ENCODE data around the gene MPC1L.

The MPC1L gene

DNA sequence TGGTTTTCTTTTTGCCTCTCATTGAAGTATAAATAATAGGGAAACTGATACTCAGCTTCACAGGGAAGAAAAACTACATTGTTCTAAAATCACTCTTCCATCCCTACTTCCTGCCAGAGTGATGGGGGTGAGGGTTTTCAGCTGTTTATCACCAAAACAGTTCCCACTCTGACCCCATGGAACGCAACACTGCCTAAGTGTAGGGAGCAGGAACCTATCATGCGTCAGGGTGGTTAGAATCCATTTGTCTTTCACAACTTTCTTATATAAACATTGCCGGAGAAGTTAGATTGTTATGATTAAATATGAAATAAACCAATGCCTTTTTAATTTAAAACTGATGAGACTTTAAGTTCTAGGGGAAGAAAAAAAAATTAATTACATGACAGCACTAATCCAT lies 15.8 kb upstream of the MPC1L start:
- Mint-ChIP-seq H3K36me3 (no peaks in the 10 kb centered on the region), H3K4me1 (ENCODE audit: low read depth) (no peaks in the 10 kb centered on the region), H3K4me3 (no peak overlapping the region), H3K9me3 (ENCODE audit: low read depth) (no peaks in the 10 kb centered on the region), H3K27me3 (no peaks in the 10 kb centered on the region), H3K27ac (no peak overlapping the region)

DNA sequence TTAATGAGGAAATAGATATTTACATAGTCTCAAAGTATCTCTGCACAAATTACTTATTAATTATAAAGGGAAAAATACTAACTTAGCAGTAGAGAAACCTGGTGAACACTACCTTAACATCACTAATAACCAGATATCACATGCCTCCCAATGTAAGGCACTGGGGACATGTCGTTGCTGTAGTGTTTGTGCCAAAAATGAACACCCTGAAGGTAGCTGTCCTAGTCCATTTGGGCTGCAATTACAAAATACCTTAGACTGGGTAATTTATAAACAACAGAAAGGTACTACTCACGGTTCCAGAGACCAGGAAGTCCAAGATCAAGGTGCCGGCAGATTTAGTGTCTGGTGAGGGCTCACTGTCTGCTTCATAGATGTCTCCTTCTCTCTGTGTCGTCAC lies 10.7 kb upstream of the MPC1L start:
- no peaks in the 10 kb centered on the region for H3K27me3 Mint-ChIP-seq
- H3K27ac Mint-ChIP-seq: no peak overlapping the region
- no peaks in the 10 kb centered on the region for H3K9me3 Mint-ChIP-seq (ENCODE audit: low read depth)
- no peaks in the 10 kb centered on the region for H3K4me1 Mint-ChIP-seq (ENCODE audit: low read depth)
- no peak overlapping the region for H3K4me3 Mint-ChIP-seq
- no peaks in the 10 kb centered on the region for H3K36me3 Mint-ChIP-seq

DNA sequence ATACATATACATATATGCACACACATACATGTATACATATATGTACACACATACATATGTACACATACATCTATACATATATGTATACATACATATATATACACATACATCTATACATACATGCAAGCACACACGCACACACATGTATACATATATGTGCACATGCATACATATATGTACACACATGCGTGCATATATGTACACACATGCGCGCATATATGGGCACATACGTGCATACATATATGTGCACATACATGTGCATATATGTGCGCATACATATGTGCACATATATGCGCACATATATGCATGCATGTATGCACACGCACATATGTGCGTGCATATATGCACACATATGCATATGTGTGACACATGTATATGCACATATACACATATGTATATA lies 7.3 kb upstream of the MPC1L start:
- Mint-ChIP-seq H3K27me3 (no peaks in the 10 kb centered on the region), H3K4me1 (ENCODE audit: low read depth) (no peaks in the 10 kb centered on the region), H3K36me3 (no peaks in the 10 kb centered on the region), H3K4me3 (no peak overlapping the region), H3K27ac (no peak overlapping the region), H3K9me3 (ENCODE audit: low read depth) (no peaks in the 10 kb centered on the region)

DNA sequence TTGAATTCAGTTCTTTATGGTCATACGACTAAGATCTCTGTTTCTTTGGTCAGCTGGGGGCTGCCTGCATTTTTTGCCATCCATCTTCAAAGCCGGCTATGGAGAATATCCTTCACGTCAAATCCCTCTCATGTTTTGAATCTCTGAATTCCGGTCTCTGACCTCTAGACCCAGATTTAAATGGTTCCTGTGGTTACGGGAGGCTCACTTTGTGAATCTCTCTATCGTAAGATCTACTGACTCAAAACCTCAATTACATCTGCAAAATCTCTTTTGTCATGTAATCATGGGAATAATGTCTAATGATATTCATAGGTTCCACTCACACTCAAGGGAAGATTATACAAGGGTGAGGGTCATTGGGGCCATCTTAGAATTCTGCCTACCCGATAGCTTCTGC lies 5.7 kb upstream of the MPC1L start:
- Mint-ChIP-seq H3K36me3 (no peaks in the 10 kb centered on the region), H3K4me1 (ENCODE audit: low read depth) (no peaks in the 10 kb centered on the region), H3K9me3 (ENCODE audit: low read depth) (no peaks in the 10 kb centered on the region), H3K4me3 (no peak overlapping the region), H3K27me3 (no peaks in the 10 kb centered on the region), H3K27ac (no peak overlapping the region)

DNA sequence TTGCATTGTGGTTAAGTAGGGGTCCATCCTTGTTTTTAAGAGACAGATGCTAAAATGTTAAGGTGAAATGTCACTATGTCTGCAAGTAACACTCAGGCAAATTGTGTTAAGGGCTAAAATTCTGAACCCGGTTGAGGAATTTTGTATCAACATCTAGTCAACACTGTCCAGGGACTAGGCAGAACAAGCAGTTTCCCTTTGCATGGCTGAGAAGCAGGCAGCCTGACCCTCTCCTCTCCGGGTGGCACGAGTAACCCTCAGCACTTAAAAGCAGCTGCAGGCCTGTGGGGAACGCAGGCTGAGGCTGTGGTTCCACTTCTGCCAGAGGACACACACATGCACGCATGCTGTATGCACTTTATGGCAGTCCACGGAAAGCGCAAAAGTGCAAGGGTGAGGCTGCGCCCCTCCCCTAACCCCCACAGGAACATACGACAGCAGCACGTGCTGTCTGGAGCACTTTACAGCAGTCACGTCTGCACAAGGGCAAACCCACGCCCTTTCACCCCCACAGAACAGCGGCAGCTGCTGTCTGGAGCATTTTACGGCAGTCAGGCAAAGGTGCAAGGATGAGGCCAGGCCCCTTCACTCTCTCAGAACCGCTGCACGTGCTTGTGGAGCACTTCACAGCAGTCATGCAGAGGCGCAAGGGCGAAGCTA lies 619 bp upstream of the MPC1L start:
- Mint-ChIP-seq H3K27ac (no peak overlapping the region), H3K36me3 (no peaks in the 10 kb centered on the region), H3K9me3 (ENCODE audit: low read depth) (no peaks in the 10 kb centered on the region), H3K27me3 (no peaks in the 10 kb centered on the region), H3K4me1 (ENCODE audit: low read depth) (no peaks in the 10 kb centered on the region), H3K4me3 (no peak overlapping the region)

DNA sequence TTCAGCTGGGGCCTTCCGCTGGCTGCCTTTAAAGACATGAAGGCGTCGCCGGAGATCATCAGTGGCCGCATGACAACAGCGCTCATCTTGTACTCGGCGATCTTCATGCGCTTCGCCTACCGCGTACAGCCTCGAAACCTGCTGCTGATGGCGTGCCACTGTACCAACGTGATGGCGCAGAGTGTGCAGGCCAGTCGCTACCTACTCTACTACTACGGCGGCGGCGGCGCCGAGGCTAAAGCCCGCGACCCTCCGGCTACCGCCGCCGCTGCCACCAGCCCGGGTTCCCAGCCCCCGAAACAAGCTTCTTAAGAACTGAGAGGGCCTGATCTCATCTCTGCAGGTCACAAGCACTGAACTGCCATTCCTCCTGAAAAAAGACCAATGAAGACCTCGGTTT lies 437 bp downstream of the MPC1L start:
- Mint-ChIP-seq H3K27me3 (no peaks in the 10 kb centered on the region), H3K36me3 (no peaks in the 10 kb centered on the region)

DNA sequence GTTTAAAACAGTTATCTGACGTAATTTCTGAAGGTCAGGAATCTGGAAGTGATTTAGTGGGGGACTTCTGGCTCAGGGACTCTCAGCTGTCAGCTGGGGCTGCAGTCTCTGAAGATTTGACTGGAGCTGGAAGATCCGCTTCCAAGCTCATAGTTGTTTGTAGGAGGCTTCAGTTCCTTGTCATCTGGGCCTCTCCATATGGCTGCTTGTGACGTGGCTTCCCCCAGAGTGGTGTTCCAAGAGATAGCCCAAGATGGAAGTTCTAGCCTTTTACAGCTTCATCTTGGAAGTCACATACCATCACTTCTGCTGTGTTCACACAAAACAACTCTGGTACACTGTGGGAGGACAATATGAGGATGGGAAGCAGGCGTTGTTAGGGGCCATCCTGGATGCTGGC lies 2.1 kb downstream of the MPC1L start:
- H3K9me3 Mint-ChIP-seq (ENCODE audit: low read depth): no peaks in the 10 kb centered on the region
- no peak overlapping the region for H3K4me3 Mint-ChIP-seq
- peak overlapping the region; percentile 66 for H3K27ac Mint-ChIP-seq
- no peaks in the 10 kb centered on the region for H3K27me3 Mint-ChIP-seq
- no peaks in the 10 kb centered on the region for H3K4me1 Mint-ChIP-seq (ENCODE audit: low read depth)
- no peaks in the 10 kb centered on the region for H3K36me3 Mint-ChIP-seq

More for the DNA sequence above, 437 bp downstream of the MPC1L start:
- no peak overlapping the region for H3K27ac Mint-ChIP-seq
- no peak overlapping the region for H3K4me3 Mint-ChIP-seq
- no peaks in the 10 kb centered on the region for H3K9me3 Mint-ChIP-seq (ENCODE audit: low read depth)
- H3K4me1 Mint-ChIP-seq (ENCODE audit: low read depth): no peaks in the 10 kb centered on the region

DNA sequence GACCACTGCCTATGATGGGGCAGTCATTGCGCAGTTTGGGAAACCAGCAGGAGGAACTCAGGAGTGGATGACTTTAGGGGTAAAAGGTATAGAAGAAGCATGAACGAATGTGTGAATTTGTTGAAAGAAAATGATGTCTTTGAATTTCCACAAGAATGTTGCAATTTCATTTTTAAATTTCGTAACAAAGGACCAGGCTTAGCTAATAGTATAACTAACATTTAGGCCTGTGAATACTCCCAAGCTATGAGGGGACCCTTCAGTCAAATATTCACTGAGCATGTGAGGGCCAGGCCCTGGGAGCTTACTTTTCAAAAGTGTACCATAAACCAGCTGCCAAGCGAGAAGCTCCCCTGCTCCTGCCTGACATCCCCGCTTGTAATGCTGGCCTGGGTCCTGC lies 5.3 kb downstream of the MPC1L start:
- Mint-ChIP-seq H3K27me3 (no peaks in the 10 kb centered on the region), H3K4me1 (ENCODE audit: low read depth) (peaks cover 7% of the 10 kb centered on the region), H3K9me3 (ENCODE audit: low read depth) (no peaks in the 10 kb centered on the region), H3K27ac (peak overlapping the region; percentile 50), H3K36me3 (no peaks in the 10 kb centered on the region), H3K4me3 (no peak overlapping the region)

DNA sequence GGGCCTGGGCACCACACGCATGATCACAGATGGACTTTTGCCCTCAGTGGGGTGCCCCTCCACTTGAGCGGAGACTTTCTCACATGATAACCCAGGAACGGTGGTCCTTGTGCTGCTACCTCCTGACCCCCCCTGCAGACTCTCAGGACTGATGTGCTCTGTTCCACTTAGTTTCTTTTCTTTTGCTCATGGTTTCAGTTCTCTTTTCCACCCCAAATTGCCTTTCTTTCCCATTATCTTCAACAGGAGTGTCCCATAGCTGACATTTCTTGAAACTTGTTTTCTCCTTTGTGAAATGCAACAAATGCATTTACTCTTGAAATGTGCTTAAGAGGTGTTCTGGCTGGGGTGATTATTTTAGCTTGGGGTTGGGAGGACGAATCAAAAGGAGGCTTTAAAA lies 9.0 kb downstream of the MPC1L start:
- H3K4me1 Mint-ChIP-seq (ENCODE audit: low read depth): peaks cover 16% of the 10 kb centered on the region
- no peaks in the 10 kb centered on the region for H3K36me3 Mint-ChIP-seq
- H3K9me3 Mint-ChIP-seq (ENCODE audit: low read depth): no peaks in the 10 kb centered on the region
- H3K27me3 Mint-ChIP-seq: no peaks in the 10 kb centered on the region
- no peak overlapping the region for H3K4me3 Mint-ChIP-seq
- peak overlapping the region; percentile 34 for H3K27ac Mint-ChIP-seq

DNA sequence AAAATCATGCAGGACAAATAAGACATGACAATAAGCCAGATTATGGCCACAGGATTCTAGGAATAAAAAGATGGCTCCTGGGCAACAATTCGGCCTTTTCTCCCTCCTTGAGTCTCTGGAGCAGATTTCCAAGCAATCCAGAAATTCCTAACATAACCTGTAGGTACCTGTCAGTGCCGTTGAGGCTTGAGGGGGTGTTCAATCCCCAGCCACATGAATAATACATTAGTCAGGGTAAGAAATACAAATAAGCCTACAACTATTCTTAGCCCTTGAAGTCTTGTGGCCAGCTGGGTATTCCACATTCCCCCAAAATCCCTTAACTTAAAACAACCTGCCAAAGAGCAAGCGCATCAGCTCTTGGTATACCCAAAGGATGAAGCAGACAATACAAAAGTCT lies 14.5 kb downstream of the MPC1L start:
- H3K27ac Mint-ChIP-seq: no peak overlapping the region
- H3K4me3 Mint-ChIP-seq: no peak overlapping the region
- H3K36me3 Mint-ChIP-seq: no peaks in the 10 kb centered on the region
- no peaks in the 10 kb centered on the region for H3K9me3 Mint-ChIP-seq (ENCODE audit: low read depth)
- peaks cover 41% of the 10 kb centered on the region for H3K4me1 Mint-ChIP-seq (ENCODE audit: low read depth)
- H3K27me3 Mint-ChIP-seq: no peaks in the 10 kb centered on the region

DNA sequence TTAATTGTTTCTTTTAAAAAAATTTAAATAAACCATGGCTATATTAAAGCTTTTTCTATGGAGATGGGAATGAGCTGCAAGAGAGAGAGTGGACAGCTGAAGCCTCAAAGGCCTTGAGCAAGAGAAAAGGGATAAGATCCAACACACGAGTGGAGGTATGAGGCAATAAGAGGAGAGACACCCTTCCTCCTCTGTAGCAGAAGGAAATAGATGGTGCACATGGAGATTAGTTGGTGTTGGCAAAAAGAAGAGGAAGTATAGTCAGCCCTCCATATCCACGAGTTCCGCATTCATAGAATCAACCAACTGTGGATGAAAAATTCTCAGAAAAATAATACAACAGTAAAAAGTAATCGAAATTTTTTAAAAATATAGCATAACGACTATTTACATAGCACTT lies 20.9 kb downstream of the MPC1L start:
- H3K4me1 Mint-ChIP-seq (ENCODE audit: low read depth): peaks cover 44% of the 10 kb centered on the region
- no peaks in the 10 kb centered on the region for H3K9me3 Mint-ChIP-seq (ENCODE audit: low read depth)
- peaks cover 2% of the 10 kb centered on the region for H3K36me3 Mint-ChIP-seq
- H3K27ac Mint-ChIP-seq: peak overlapping the region; percentile 97
- H3K27me3 Mint-ChIP-seq: no peaks in the 10 kb centered on the region
- H3K4me3 Mint-ChIP-seq: peak overlapping the region; percentile 98

DNA sequence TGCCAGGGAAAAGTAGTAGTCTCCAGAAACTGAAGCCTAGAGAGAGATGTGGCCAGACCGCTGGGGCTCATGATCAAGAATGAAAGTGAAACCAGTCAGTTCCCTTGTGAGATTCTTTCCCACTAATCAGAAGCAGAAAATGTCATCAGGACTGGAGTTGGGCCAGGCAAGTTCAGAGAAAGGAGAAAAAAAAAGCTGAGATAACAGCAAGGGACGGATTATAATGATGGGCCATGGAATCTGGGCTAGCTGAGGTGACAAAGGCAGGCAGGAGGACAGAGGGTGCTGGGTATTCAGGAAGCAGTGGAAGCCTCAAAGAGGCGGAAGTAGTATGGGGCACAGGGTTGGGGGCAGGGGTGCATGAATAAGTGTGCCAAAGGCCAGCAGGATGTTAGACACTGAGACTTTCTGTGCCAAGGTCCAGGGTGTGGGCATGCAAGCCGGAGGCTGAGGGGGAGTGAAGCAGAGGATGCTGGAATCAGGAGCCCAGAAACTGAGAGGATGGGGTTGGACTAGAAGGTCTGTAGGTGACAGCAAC lies 21.7 kb downstream of the MPC1L start:
- Mint-ChIP-seq H3K27me3 (no peaks in the 10 kb centered on the region), H3K4me3 (peak overlapping the region; percentile 98), H3K36me3 (peaks cover 2% of the 10 kb centered on the region), H3K27ac (peak overlapping the region; percentile 97), H3K9me3 (ENCODE audit: low read depth) (no peaks in the 10 kb centered on the region), H3K4me1 (ENCODE audit: low read depth) (peaks cover 40% of the 10 kb centered on the region)

DNA sequence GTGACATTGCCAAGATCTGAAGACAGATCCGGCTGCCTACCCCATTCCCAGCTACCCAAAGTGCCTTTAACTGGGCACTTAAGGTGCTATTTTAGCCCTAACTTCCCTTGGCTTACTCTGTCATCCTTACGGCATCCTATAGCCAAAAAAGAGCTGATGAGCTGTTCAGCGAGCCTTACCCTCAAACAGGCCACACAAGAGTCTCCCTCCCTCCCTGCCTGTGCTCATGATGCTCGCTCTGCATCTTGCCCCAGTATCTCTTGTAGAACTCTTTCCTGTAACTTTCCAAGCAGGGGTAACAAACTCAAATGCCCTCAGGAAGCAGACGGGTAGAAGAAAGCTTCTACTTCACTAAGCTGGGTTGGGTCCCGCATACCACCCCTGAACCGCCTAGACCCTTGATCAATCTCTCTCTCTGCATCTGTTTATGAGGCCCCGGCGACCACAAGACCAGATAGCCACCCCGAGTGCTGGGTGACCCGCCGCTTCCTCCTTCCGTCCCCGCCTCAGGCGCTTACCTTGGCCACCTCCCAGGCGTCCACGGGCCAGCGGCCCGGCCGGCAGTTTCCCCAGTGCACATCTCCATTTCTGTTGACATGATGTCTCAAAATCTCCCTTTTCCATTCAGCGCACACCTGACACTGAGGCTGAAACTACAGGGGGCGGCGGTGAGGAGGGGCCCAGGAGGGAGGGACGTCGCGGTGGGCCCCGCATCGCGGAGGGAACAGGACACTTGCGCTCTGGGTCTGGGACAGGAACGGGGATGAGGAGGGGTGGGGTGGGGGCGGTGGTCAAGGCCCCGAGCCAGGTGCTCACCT lies 23.5 kb downstream of the MPC1L start:
- no peaks in the 10 kb centered on the region for H3K9me3 Mint-ChIP-seq (ENCODE audit: low read depth)
- peak overlapping the region; percentile 96 for H3K27ac Mint-ChIP-seq
- peaks cover 2% of the 10 kb centered on the region for H3K36me3 Mint-ChIP-seq
- peaks cover 35% of the 10 kb centered on the region for H3K4me1 Mint-ChIP-seq (ENCODE audit: low read depth)
- no peaks in the 10 kb centered on the region for H3K27me3 Mint-ChIP-seq
- peak overlapping the region; percentile 97 for H3K4me3 Mint-ChIP-seq

DNA sequence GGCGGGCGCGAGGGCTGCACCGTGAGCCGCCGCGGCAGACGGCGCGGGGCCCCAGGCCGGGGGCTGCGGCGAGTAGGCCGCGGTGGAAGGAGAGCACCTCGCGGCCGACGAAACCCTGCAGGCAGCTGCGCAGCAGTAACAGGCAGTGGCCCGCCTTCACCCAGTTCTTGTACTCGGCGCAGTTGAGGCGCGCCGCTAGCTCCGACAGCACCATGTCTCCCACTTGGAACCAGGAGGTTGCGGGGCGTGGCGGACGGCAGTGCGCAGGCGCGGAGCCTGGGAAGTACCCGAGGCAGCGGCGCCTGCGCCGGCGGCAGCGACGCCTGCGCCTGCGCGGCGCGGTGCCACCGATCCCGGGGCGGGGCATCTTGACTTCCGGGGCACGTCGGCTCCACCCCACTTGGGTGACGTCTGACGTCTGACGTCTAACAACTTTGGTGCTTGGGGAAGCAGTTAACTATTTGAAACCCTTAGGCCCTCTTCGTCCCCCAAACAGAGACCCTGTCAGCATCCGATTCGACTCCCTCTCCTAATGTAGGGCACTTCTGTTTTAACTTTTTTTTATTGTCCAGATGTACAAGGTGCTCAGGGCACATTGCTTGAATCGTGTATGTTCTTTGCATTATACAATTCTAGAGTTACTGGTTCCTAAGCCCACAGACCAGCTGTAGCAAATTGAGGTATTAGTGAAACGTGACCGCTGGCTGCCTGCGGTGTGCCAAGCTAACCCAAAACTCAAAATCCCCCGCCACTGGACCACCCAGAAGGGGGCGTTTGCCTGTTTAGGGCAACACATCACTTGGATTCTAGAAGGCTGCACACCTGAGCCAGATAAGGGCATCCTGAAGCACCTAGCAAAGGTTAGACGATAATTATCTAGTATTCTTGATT lies 24.3 kb downstream of the MPC1L start, which contains the start of gene CXorf38:
Gene CXorf38 (minus strand): TSS at position 255 of the 891 bp plus-strand sequence. CDS start 41 bp downstream, at position 214.
- Mint-ChIP-seq H3K4me3 (peak within 1 kb of the TSS; percentile 97), H3K27ac (peak within 1 kb of the TSS; percentile 96)

More for the DNA sequence above, 24.3 kb downstream of the MPC1L start, which contains the start of gene CXorf38:
- no peaks in the 10 kb centered on the region for H3K27me3 Mint-ChIP-seq
- peaks cover 27% of the 10 kb centered on the region for H3K4me1 Mint-ChIP-seq (ENCODE audit: low read depth)
- H3K9me3 Mint-ChIP-seq (ENCODE audit: low read depth): no peaks in the 10 kb centered on the region
- peaks cover 2% of the 10 kb centered on the region for H3K36me3 Mint-ChIP-seq
